AG08396 (cell line): ENCODE measurements around the gene ADARB2.

Experiments used
- DNase-seq: peaks from one replicate; pipeline ENCODE4 v3.0.0; 2012; ENCODE audit warnings: low spot score, mixed read lengths

The ADARB2 gene

GRCh38 chr10:1613511-1613910 is 123.8 kb downstream of the ADARB2 start:
- no peak for DNase-seq

GRCh38 chr10:1612908-1613307 is 124.4 kb downstream of the ADARB2 start:
- no peak for DNase-seq

DNA sequence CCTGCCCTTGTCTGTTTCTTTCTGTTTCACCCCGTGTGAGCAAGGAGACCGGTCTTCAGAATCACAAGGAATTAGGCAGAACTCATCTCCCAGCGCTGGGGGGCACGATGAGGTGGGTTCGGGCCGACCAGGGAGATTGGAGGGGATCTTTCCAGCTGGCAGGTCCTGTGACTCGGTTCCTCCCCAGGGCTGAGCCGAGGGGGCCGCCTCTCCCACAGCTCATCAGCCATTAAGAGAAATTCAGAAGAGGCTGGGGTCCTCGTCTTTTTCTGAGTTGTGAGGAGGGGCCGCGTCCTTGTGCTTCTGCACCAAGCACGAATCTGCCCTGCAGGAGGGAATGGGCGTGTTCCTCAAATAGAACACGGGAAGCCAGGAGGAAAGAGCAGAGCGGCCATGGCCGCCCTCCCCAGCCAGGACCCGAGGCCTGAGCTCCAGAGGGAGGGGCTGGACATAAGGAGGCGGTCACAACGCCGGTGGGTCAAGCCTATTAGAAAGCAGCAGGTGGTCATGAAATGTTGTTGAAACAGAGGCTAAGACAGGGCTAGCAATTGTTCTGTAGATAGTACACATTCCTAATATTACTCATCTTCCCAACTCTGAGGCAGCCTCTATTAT is 125.3 kb downstream of the ADARB2 start:
- no peak for DNase-seq

DNA sequence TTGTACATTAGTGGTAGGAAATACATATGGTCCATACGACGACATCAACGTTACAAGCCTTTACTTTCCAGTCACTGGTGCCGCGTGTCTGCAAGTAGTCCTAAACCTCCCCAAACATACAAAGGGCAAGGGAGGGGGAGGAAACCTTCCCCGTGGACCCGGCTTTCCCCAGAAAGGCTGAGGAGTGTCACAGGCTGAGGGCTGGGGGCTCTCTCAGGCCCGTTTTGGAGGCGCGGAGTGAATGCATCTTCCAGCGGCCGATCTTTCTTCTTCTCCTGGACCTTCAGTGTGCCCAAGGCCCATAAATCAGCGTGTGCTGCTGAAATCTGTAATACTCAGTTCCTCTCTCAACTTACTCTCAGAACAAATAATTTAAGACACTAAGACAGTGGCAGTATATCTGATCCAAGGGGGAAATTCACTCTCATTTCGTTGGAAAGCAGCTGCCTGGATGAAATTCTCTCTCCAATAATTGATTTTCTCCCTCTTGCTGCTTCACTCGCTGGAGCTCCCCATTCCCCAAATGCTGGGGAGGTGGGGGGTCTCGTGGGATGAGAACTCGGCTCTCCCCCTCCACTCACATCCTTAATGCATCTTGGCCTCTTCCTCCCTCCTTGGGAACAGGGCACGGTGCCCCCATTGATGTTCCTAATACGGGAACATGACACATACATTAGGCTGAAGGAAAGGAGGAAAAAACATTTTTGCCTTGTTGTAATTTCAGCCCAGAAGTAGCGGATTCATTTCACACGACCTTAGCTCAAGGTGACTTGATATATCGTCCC is 126.1 kb downstream of the ADARB2 start:
- DNase-seq: no peak

GRCh38 chr10:1609648-1609970 is 127.7 kb downstream of the ADARB2 start:
- DNase-seq: no peak

GRCh38 chr10:1608851-1609647 is 128.3 kb downstream of the ADARB2 start:
- DNase-seq: no peak

GRCh38 chr10:1608408-1608807 is 128.9 kb downstream of the ADARB2 start:
- no peak for DNase-seq

GRCh38 chr10:1607466-1607865 is 129.9 kb downstream of the ADARB2 start:
- no peak for DNase-seq

- no peak for DNase-seq
These were observed 131.1 kb downstream of the ADARB2 start for GRCh38 chr10:1605999-1606940.

DNA sequence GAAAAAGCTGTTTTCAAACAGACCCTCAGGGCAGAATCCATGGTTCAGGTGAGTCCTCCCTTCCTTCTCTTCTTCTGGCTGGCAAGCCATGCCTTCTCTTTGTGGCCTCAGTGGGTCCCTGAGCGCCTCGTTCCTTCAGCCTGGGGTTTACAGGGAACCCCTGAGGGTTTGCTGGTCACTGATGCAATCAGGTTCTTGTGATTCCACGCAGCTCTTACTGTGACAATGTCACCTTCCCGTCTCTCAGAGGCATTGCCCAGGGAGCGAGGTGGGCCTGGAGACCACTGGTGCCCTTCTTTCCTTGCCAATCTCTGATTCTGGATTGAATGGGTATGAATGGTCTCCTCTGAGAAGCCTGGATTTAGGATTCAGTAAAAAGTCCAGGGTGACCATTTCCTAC is 132.2 kb downstream of the ADARB2 start:
- no peak for DNase-seq

- DNase-seq: no peak
These were observed 133.1 kb downstream of the ADARB2 start for GRCh38 chr10:1604246-1604645.

DNA sequence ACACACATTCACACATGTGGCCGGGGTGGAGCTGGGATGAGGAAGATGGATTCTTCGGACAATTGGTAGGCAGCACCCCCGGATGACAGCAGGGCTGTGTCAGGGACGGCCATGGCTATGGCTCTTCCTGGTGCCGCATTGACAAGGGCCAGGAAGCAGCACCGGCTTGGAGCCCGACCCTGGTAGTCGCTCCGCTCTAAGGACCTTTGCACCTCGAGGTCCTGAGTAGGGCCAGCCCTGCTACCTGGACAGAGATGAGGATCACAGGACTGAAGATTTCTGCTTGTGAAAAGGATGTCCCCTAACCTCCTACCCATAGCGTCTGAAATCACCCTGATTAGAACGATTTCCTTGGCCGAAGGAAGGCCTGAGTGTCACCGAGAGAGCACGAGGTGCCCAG is 134.1 kb downstream of the ADARB2 start:
- DNase-seq: no peak

DNA sequence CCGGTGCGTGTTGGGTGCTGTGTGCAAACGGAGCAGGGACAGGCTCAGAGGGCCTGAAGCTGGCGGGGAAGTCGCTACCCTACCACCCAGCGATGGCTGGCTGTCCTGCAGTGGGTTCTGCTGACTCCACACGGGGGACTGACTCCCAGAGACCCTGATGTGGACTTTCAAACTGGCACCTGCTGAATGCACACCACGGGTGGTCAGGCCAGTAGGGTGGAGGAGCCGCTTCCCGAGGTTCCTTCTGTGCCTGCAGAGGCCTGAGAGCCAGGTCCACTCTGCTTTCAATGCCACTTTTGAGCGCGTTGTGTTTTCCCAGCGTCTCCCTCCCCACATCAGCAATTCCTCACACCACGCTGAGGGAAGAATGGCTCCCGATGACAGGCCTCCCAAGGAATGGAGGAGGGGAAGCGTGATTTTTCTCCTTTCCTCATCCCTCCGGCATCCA is 135.3 kb downstream of the ADARB2 start:
- no peak for DNase-seq

- DNase-seq: no peak
These were observed 135.9 kb downstream of the ADARB2 start for GRCh38 chr10:1601406-1601805.

- DNase-seq: no peak
These were observed 136.5 kb downstream of the ADARB2 start for GRCh38 chr10:1600861-1601260.

DNA sequence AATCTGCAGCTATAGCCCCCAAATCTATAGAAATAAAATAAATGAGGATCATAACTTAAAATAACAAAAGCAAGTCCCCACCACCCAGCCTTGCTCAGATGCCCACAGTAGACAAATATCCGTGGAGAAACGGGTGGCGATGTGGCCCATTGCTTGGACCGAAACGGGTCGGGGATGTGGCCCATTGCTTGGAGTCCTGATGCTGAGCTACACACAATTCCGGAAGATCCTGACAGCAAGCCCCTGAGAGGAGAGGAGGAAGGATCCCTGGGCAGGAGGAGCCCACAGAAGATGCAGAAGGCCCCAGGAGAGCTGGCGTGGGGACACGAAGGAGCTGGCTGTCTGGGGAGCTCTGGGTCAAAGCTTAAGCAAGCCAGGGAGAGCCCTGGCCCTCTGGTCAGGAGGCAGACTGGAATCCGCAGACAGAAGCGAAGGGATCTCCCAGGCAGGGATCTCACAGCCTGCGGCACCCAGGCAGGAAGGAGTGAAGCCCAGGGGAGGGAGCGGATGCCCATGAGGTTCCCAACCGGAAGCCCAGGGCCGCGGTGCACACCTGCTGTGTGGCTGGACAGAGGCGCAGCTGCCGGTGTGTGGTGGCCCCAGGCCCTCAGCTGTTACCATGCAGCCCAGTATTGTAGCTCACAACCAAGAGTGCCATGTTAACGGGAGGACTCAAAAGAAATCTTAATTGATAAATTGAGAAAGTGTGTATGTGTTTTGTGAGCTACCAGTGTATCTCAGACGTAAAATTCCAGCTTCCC is 138.8 kb downstream of the ADARB2 start:
- DNase-seq: no peak

GRCh38 chr10:1597370-1598146 is 139.8 kb downstream of the ADARB2 start:
- DNase-seq: no peak

GRCh38 chr10:1596482-1597099 is 140.7 kb downstream of the ADARB2 start:
- DNase-seq: no peak

DNA sequence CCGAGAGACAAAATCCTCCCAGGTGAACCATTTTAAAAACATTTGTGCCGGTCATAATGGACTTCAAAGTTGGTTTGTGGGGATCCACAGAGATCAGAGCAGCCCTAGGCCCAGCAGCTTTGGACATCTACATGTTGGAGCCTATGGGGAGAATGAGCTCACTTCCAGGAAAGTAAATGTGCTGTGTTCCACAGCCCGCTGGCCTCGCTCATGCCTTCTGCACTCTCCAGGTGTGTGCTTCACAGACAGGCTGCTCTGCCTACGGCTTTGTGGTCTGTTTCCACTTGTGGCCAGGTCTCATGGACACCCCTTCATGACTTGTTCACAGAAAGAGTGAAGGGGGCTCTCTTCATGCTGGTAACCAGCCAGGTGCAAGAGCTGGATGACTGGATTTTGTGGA is 141.6 kb downstream of the ADARB2 start:
- DNase-seq: no peak

GRCh38 chr10:1595242-1595600 is 142.1 kb downstream of the ADARB2 start:
- no peak for DNase-seq
